OCI-LY1 (cell line): ENCODE results near the gene CCNE1.

Source experiments
- CTCF ChIP-seq: fragments of 200-600 bp; sonication (generic), shearing (Covaris generic); IDR thresholded peaks from 2 replicates; pipeline ENCODE4 v1.5.1; 2017; ENCODE audit warnings: mild to moderate bottlenecking, antibody characterized with exemption, low read length, moderate library complexity, mixed read lengths
- EZH2 ChIP-seq: fragments of 200-600 bp; sonication (generic), shearing (Covaris generic); IDR thresholded peaks from 2 replicates; pipeline ENCODE4 v1.8.0; 2017; ENCODE audit warnings: borderline replicate concordance, mixed run types, mild to moderate bottlenecking, antibody characterized with exemption, low read length, moderate library complexity, mixed read lengths

- no peak for TF ChIP-seq CTCF
- no peak for TF ChIP-seq EZH2
Measured at GRCh38 chr19:29810504-29810871, 1.3 kb upstream of the CCNE1 start.
